Liver (tissue), 9 donors: ENCODE data around the gene ADAMTS20. TPM values are rescaled to one million over a fixed set of nuclear protein-coding genes. Genes with fewer than 3 reads are reported as not detected.

Experiments used
- DNase-seq: peaks from one replicate; pipeline ENCODE4 v3.0.0-alpha.2; 2017; ENCODE audit warnings: low spot score
- H3K27ac ChIP-seq, 2 donors: one replicate each; pipeline ENCODE4 v1.7.0; 2013; ENCODE audit warnings: inconsistent platforms in 2 of 2, low read length in 2 of 2, control low read depth in 1 of 2, low read depth in 1 of 2, mild to moderate bottlenecking in 1 of 2
- H3K27me3 ChIP-seq, 4 donors: one replicate each; pipeline versions ENCODE4 v1.6.1 to v1.7.0; 2013; ENCODE audit warnings: low read length in 3 of 4, inconsistent platforms in 1 of 4, mild to moderate bottlenecking in 1 of 4, moderate library complexity in 1 of 4; ENCODE audit not compliant: control insufficient read depth in 4 of 4, insufficient read depth in 4 of 4
- H3K36me3 ChIP-seq, 4 donors: one replicate each; pipeline versions ENCODE4 v1.6.1 to v1.7.0; 2013; ENCODE audit warnings: low read length in 3 of 4, mild to moderate bottlenecking in 3 of 4, low read depth in 1 of 4, moderate library complexity in 1 of 4; ENCODE audit not compliant: control insufficient read depth in 4 of 4, insufficient read depth in 3 of 4
- H3K4me1 ChIP-seq, 4 donors: one replicate each; pipeline versions ENCODE4 v1.6.1 to v1.7.0; 2013; ENCODE audit warnings: low read length in 3 of 4, mild to moderate bottlenecking in 3 of 4, moderate library complexity in 1 of 4; ENCODE audit not compliant: control insufficient read depth in 4 of 4, insufficient read depth in 4 of 4
- H3K4me3 ChIP-seq, 3 donors: one replicate each; pipeline versions ENCODE4 v1.6.1 to v1.7.0; 2013; ENCODE audit warnings: low read length in 3 of 3, control low read depth in 1 of 3, low read depth in 1 of 3, mild to moderate bottlenecking in 1 of 3
- H3K9ac ChIP-seq, 2 donors: one replicate each; pipeline ENCODE4 v1.7.0; 2013; ENCODE audit warnings: low read length in 2 of 2, mild to moderate bottlenecking in 2 of 2, moderate library complexity in 2 of 2, control low read depth in 1 of 2, low read depth in 1 of 2
- H3K9me3 ChIP-seq, 4 donors: one replicate each; pipeline versions ENCODE4 v1.6.1 to v1.7.0; 2013; ENCODE audit warnings: low read length in 3 of 4; ENCODE audit not compliant: control insufficient read depth in 4 of 4
- EGR1 ChIP-seq, 2 donors: IDR thresholded peaks; 2 replicates each; pipeline ENCODE4 v1.6.1; 2016 to 2018; ENCODE audit warnings: antibody characterized with exemption in 2 of 2, low read depth in 2 of 2
- FOXA1 ChIP-seq: IDR thresholded peaks from 2 replicates; pipeline ENCODE4 v1.6.1; 2016; ENCODE audit warnings: antibody characterized with exemption
- GABPA ChIP-seq, 2 donors: IDR thresholded peaks in 1 of 2; conservative IDR thresholded peaks in 1 of 2; 2 replicates each; pipeline ENCODE4 v1.6.1; 2016; ENCODE audit warnings: antibody characterized with exemption in 2 of 2, mild to moderate bottlenecking in 1 of 2, moderate library complexity in 1 of 2
- HNF4A ChIP-seq, 2 donors: conservative IDR thresholded peaks; 2 replicates each; pipeline ENCODE4 v1.6.1; 2016; ENCODE audit warnings: antibody characterized with exemption in 2 of 2, mild to moderate bottlenecking in 2 of 2
- JUND ChIP-seq, 2 donors: IDR thresholded peaks; 2 replicates each; pipeline ENCODE4 v1.6.1; 2016; ENCODE audit warnings: antibody characterized with exemption in 2 of 2
- RAD21 ChIP-seq, 2 donors: IDR thresholded peaks; 2 replicates each; pipeline ENCODE4 v1.6.1; 2016; ENCODE audit warnings: antibody characterized with exemption in 2 of 2, mild to moderate bottlenecking in 2 of 2
- RXRA ChIP-seq, 2 donors: IDR thresholded peaks; 2 replicates each; pipeline ENCODE4 v1.6.1; 2017 to 2018; ENCODE audit warnings: antibody characterized with exemption in 2 of 2, mild to moderate bottlenecking in 1 of 2
- YY1 ChIP-seq: IDR thresholded peaks from 2 replicates; pipeline ENCODE4 v1.6.1; 2016; ENCODE audit warnings: antibody characterized with exemption, mild to moderate bottlenecking
- WGBS: extraction: QIAGEN DNeasy Blood & Tissue Kit; methylation state at CpG from one replicate; pipeline ENCODE4 v1.1.7; 2013; 5-methylcytosine and 5-hydroxymethylcytosine counted together
- polyA plus RNA-seq, 2 donors: library from polyadenylated mRNA; stranded (reverse) in 1 of 2; unstranded in 1 of 2; fragments of 200-250 nt in 1 of 2; fragments of >200 nt in 1 of 2; fragmentation: Nextera tagmentation in 1 of 2; extraction: Ambion mirVana in 1 of 2; gene quantifications; one replicate each; pipeline versions ENCODE4 v1.2.1 to v1.2.3, GENCODE V29; 2013 to 2015
- total RNA-seq, 2 donors: library from RNA; depleted of rRNA; stranded (reverse); fragments of >200 nt; gene quantifications; one replicate each; pipeline ENCODE4 v1.2.3, GENCODE V29; 2014
- TF ChIP-seq, protein P1 (sequence below): fragments of 150-350 bp; IDR thresholded peaks from 2 replicates; pipeline ENCODE4 v1.5.1; 2017; ENCODE audit warnings: improper control_type of control experiment, low read depth, low read length; ENCODE audit not compliant: missing input control
- TF ChIP-seq, protein P2 (sequence below): IDR thresholded peaks from 2 replicates; pipeline ENCODE4 v1.6.1; 2016; ENCODE audit warnings: antibody characterized with exemption, mild to moderate bottlenecking
- TF ChIP-seq, protein P3 (sequence below): IDR thresholded peaks from 2 replicates; pipeline ENCODE4 v1.6.1; 2016; ENCODE audit warnings: antibody characterized with exemption
- donor health status: healthy.
- donor health status: healthy.
- donor health status: healthy.
- donor health status: healthy.
- donor health status: healthy.

The ADAMTS20 gene
- total and polyA plus RNA-seq, 4 donors = 0.05 TPM; not detected in 3

DNA sequence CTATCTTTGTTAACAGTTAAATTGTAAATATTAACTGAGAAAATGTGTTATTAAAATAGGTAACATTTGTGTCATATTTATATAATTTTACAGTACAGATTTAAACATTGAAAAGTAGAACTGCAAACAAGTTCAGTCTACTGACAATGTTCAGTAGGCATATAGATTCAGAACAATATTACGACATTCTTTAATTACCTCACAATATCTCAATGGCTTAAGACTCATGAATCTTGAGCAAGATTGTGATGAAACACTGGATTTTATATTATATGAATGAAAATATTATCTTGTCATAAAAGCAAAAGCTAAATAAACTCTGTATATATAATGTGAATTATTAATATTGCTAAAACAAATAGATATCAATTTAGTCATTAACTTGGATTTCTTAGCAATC, 194.9 kb downstream of the ADAMTS20 start:
- TF ChIP-seq YY1 (no peak), EGR1 (IDR thresholded peaks at IDR 0.05; ENCODE audit: low read depth in 2 of 2) (no peak), GABPA (IDR thresholded peaks at IDR 0.05 in 1 of 2, conservative IDR thresholded peaks at IDR 0.05 in 1 of 2) (no peak), JUND (IDR thresholded peaks at IDR 0.05) (no peak), HNF4A (conservative IDR thresholded peaks at IDR 0.05) (no peak), RAD21 (IDR thresholded peaks at IDR 0.05) (no peak), FOXA1 (no peak)
- TF ChIP-seq, protein P1, sequence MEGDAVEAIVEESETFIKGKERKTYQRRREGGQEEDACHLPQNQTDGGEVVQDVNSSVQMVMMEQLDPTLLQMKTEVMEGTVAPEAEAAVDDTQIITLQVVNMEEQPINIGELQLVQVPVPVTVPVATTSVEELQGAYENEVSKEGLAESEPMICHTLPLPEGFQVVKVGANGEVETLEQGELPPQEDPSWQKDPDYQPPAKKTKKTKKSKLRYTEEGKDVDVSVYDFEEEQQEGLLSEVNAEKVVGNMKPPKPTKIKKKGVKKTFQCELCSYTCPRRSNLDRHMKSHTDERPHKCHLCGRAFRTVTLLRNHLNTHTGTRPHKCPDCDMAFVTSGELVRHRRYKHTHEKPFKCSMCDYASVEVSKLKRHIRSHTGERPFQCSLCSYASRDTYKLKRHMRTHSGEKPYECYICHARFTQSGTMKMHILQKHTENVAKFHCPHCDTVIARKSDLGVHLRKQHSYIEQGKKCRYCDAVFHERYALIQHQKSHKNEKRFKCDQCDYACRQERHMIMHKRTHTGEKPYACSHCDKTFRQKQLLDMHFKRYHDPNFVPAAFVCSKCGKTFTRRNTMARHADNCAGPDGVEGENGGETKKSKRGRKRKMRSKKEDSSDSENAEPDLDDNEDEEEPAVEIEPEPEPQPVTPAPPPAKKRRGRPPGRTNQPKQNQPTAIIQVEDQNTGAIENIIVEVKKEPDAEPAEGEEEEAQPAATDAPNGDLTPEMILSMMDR = no peak
- TF ChIP-seq, protein P2, sequence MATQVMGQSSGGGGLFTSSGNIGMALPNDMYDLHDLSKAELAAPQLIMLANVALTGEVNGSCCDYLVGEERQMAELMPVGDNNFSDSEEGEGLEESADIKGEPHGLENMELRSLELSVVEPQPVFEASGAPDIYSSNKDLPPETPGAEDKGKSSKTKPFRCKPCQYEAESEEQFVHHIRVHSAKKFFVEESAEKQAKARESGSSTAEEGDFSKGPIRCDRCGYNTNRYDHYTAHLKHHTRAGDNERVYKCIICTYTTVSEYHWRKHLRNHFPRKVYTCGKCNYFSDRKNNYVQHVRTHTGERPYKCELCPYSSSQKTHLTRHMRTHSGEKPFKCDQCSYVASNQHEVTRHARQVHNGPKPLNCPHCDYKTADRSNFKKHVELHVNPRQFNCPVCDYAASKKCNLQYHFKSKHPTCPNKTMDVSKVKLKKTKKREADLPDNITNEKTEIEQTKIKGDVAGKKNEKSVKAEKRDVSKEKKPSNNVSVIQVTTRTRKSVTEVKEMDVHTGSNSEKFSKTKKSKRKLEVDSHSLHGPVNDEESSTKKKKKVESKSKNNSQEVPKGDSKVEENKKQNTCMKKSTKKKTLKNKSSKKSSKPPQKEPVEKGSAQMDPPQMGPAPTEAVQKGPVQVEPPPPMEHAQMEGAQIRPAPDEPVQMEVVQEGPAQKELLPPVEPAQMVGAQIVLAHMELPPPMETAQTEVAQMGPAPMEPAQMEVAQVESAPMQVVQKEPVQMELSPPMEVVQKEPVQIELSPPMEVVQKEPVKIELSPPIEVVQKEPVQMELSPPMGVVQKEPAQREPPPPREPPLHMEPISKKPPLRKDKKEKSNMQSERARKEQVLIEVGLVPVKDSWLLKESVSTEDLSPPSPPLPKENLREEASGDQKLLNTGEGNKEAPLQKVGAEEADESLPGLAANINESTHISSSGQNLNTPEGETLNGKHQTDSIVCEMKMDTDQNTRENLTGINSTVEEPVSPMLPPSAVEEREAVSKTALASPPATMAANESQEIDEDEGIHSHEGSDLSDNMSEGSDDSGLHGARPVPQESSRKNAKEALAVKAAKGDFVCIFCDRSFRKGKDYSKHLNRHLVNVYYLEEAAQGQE = no peak
- TF ChIP-seq, protein P3, sequence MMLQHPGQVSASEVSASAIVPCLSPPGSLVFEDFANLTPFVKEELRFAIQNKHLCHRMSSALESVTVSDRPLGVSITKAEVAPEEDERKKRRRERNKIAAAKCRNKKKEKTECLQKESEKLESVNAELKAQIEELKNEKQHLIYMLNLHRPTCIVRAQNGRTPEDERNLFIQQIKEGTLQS = no peak
- Histone ChIP-seq H3K9ac (no peak overlapping the region), H3K9me3 (peaks cover 0 to under 1% (median 0%) of the 10 kb centered on the region in 4 donors), H3K4me1 (no peaks in the 10 kb centered on the region), H3K27ac (no peak overlapping the region), H3K36me3 (no peaks in the 10 kb centered on the region), H3K27me3 (no peaks in the 10 kb centered on the region), H3K4me3 (no peak overlapping the region)
- WGBS = 87% methylated on average over 1 of the region's 1 CpG
- DNase-seq = no peak

DNA sequence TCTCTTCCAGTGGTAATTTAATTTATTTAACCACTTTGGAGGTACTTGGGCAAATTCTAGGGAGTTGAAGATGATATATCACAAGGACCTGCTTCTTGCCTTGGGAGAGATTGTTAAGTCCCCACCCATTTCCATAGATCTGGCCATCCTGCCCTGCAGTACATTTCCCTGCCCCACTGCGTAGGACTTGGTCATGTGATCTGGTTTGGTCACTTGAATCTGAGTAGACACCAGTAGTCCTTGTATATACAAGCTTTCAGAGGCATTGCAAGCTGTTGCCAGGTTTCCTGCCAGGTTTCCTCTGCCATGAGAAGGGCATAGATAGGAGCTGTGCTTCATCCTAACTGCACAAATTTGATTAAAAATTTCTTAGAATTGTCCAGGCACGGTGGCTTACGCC, 200.0 kb downstream of the ADAMTS20 start:
- TF ChIP-seq GABPA (IDR thresholded peaks at IDR 0.05 in 1 of 2, conservative IDR thresholded peaks at IDR 0.05 in 1 of 2) = no peak
- no peak for TF ChIP-seq FOXA1
- TF ChIP-seq RXRA (IDR thresholded peaks at IDR 0.05) = no peak
- TF ChIP-seq, protein P1 = no peak
- TF ChIP-seq YY1 = no peak
- TF ChIP-seq EGR1 (IDR thresholded peaks at IDR 0.05; ENCODE audit: low read depth in 2 of 2) = no peak
- TF ChIP-seq HNF4A (conservative IDR thresholded peaks at IDR 0.05) = no peak
- WGBS = 64% methylated on average over 3 of the region's 3 CpGs
- Histone ChIP-seq H3K9ac (no peak overlapping the region), H3K4me3 (no peak overlapping the region), H3K27me3 (peaks cover 0 to 2% (median 0%) of the 10 kb centered on the region in 4 donors), H3K9me3 (no peaks in the 10 kb centered on the region), H3K4me1 (no peaks in the 10 kb centered on the region), H3K36me3 (no peaks in the 10 kb centered on the region), H3K27ac (no peak overlapping the region)
- DNase-seq = no peak
